Measurements from ENCODE around the gene DDO.
A peak's percentile ranks its signal among the peaks of the same experiment; 100 is the strongest.

Gene DDO

GRCh38 chr6:110415086-110415916 is at the start of gene DDO:
Gene DDO, minus strand, starts transcription at chr6:110415575. Its CDS starts 2,113 bp downstream, at chr6:110413462.
- DNase-seq: no peak

GRCh38 chr6:110462884-110463481 is 47.6 kb upstream of the DDO start:
- DNase-seq: no peak

- DNase-seq: no peak
Observed at GRCh38 chr6:110461376-110461775, 46.0 kb upstream of the DDO start.

GRCh38 chr6:110459137-110459536 is 43.8 kb upstream of the DDO start:
- no peak for DNase-seq

- DNase-seq: no peak
Observed at GRCh38 chr6:110458476-110458875, 43.1 kb upstream of the DDO start.

GRCh38 chr6:110457567-110458175 is 42.3 kb upstream of the DDO start:
- peak; percentile 13 for DNase-seq

GRCh38 chr6:110456694-110457093 is 41.3 kb upstream of the DDO start:
- no peak for DNase-seq

- DNase-seq: no peak
Observed at GRCh38 chr6:110449541-110449895, 34.1 kb upstream of the DDO start.

GRCh38 chr6:110448846-110449540 is 33.6 kb upstream of the DDO start:
- no peak for DNase-seq

- no peak for DNase-seq
Observed at GRCh38 chr6:110447761-110448160, 32.4 kb upstream of the DDO start.

GRCh38 chr6:110446405-110446804 is 31.0 kb upstream of the DDO start:
- DNase-seq: no peak

- no peak for DNase-seq
Observed at GRCh38 chr6:110440026-110440425, 24.7 kb upstream of the DDO start.

GRCh38 chr6:110439356-110439755 is 24.0 kb upstream of the DDO start:
- DNase-seq: no peak

- DNase-seq: no peak
Observed at GRCh38 chr6:110434961-110435602, 19.7 kb upstream of the DDO start.

GRCh38 chr6:110432285-110432900 is 17.0 kb upstream of the DDO start:
- DNase-seq: no peak

- DNase-seq: no peak
Observed at GRCh38 chr6:110430741-110431140, 15.4 kb upstream of the DDO start.

GRCh38 chr6:110430236-110430635 is 14.9 kb upstream of the DDO start:
- DNase-seq: no peak

GRCh38 chr6:110428153-110428552 is 12.8 kb upstream of the DDO start:
- DNase-seq: no peak

GRCh38 chr6:110425816-110426215 is 10.4 kb upstream of the DDO start:
- DNase-seq: no peak

- no peak for DNase-seq
Observed at GRCh38 chr6:110422444-110422822, 7.1 kb upstream of the DDO start.

GRCh38 chr6:110421749-110422443 is 6.5 kb upstream of the DDO start:
- no peak for DNase-seq

All from COR-L47 (cell line).